Colonic mucosa (tissue), 4 donors: ENCODE measurements around the gene USP47. TPM values are rescaled to one million over a fixed set of nuclear protein-coding genes. Genes with fewer than 3 reads are reported as not detected.

ENCODE experiments used
- DNase-seq: peaks from one replicate; pipeline ENCODE4 v3.0.0-alpha.2; 2020
- H3K27ac ChIP-seq: fragments of 200-600 bp; one replicate; pipeline ENCODE4 v1.8.0; 2021
- H3K27me3 ChIP-seq: fragments of 200-600 bp; one replicate; pipeline ENCODE4 v1.8.0; 2021
- H3K36me3 ChIP-seq: fragments of 200-600 bp; one replicate; pipeline ENCODE4 v1.8.0; 2021
- H3K4me1 ChIP-seq: fragments of 200-600 bp; one replicate; pipeline ENCODE4 v1.8.0; 2021; ENCODE audit warnings: mild to moderate bottlenecking
- H3K4me3 ChIP-seq: fragments of 200-600 bp; one replicate; pipeline ENCODE4 v1.8.0; 2021
- H3K9ac ChIP-seq, 2 donors: one replicate each; pipeline ENCODE4 v1.7.0; 2013; ENCODE audit warnings: control low read depth in 2 of 2, low read depth in 2 of 2, low read length in 2 of 2
- H3K9me3 ChIP-seq: fragments of 200-600 bp; one replicate; pipeline ENCODE4 v1.8.0; 2021
- CTCF ChIP-seq: fragments of 200-600 bp; IDR thresholded peaks from one replicate; pipeline ENCODE4 v1.8.0; 2022; ENCODE audit warnings: antibody characterized with exemption, mild to moderate bottlenecking
- intact Hi-C: fragments of 100-400 bp; cut with DNase I; formaldehyde crosslinking; loops from one replicate; pipeline ENCODE4 v1.14.1; 2022
- total RNA-seq, 2 donors: library from RNA; stranded (reverse); fragmentation: NEBNext Ultra II Directional in 1 of 2; extraction: Animal tissue kit (Norgen Biotek cat#: 25700) in 1 of 2; gene quantifications; one replicate each; pipeline ENCODE4 v1.2.1, GENCODE V29; 2021
- donor health status: healthy.
- donor health status: DM: no; HTN: no; CAD: no.
- donor health status: DM: no; HTN: no; CAD: no.

Gene USP47
- total RNA-seq, 2 donors from 2014 or later = 31.3 to 40.3 TPM

GRCh38 chr11:11997049-11997322, 155.2 kb downstream of the USP47 start:
- H3K27ac ChIP-seq = no peak overlapping the region
- no peaks in the 10 kb centered on the region for H3K36me3 ChIP-seq
- intact Hi-C loops = no loop called here
- no peaks in the 10 kb centered on the region for H3K4me1 ChIP-seq
- no peak for DNase-seq
- TF ChIP-seq CTCF = no peak
- H3K9ac ChIP-seq = no peak overlapping the region
- H3K9me3 ChIP-seq = no peaks in the 10 kb centered on the region
- no peak overlapping the region for H3K4me3 ChIP-seq
- H3K27me3 ChIP-seq = no peaks in the 10 kb centered on the region

- TF ChIP-seq CTCF = no peak
- Histone ChIP-seq H3K4me1 (no peaks in the 10 kb centered on the region), H3K9me3 (no peaks in the 10 kb centered on the region), H3K4me3 (no peak overlapping the region), H3K27ac (no peak overlapping the region), H3K9ac (no peak overlapping the region), H3K27me3 (no peaks in the 10 kb centered on the region), H3K36me3 (no peaks in the 10 kb centered on the region)
- DNase-seq = no peak
- intact Hi-C loops = no loop called here
Observed at GRCh38 chr11:11998091-11998781, 156.5 kb downstream of the USP47 start.

GRCh38 chr11:12001186-12001585, 159.4 kb downstream of the USP47 start:
- Histone ChIP-seq H3K36me3 (no peaks in the 10 kb centered on the region), H3K27me3 (no peaks in the 10 kb centered on the region), H3K4me3 (no peak overlapping the region), H3K9ac (no peak overlapping the region), H3K27ac (no peak overlapping the region), H3K9me3 (no peaks in the 10 kb centered on the region), H3K4me1 (no peaks in the 10 kb centered on the region)
- no peak for TF ChIP-seq CTCF
- no peak for DNase-seq
- intact Hi-C loops = no loop called here

- Histone ChIP-seq H3K4me1 (no peaks in the 10 kb centered on the region), H3K27me3 (peaks cover 15% of the 10 kb centered on the region), H3K36me3 (no peaks in the 10 kb centered on the region), H3K9me3 (no peaks in the 10 kb centered on the region), H3K4me3 (no peak overlapping the region), H3K27ac (no peak overlapping the region), H3K9ac (no peak overlapping the region)
- no peak for TF ChIP-seq CTCF
- DNase-seq = no peak
- intact Hi-C loops = no loop called here
Observed at GRCh38 chr11:12003336-12003735, 161.6 kb downstream of the USP47 start.

DNA sequence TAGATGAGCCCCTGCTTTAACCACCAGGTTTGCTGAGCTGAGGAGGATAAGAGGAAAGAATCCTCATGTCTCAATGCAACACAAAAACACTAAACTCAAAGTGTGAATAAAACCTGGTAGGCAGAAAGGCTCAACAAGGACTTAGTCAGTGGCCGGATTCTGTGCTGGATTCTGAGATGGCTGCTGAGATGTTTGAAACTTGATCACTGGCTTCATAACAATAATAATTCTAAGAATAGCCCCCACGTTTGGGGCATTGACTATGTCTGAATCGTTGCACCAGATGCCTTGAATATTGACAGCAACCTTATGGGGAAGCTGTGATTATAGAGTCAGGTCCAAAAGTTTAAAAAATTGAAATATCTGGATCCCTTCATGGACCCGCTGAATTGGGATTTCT, 162.0 kb downstream of the USP47 start:
- Histone ChIP-seq H3K4me1 (no peaks in the 10 kb centered on the region), H3K9ac (no peak overlapping the region), H3K9me3 (no peaks in the 10 kb centered on the region), H3K27me3 (peaks cover 19% of the 10 kb centered on the region), H3K4me3 (no peak overlapping the region), H3K36me3 (no peaks in the 10 kb centered on the region), H3K27ac (no peak overlapping the region)
- no peak for TF ChIP-seq CTCF
- DNase-seq = no peak
- intact Hi-C loops = no loop called here

- intact Hi-C loops = no loop called here
- no peak for DNase-seq
- H3K27me3 ChIP-seq = peaks cover 29% of the 10 kb centered on the region
- H3K36me3 ChIP-seq = no peaks in the 10 kb centered on the region
- no peak for TF ChIP-seq CTCF
- H3K9me3 ChIP-seq = no peaks in the 10 kb centered on the region
- no peak overlapping the region for H3K27ac ChIP-seq
- H3K9ac ChIP-seq = no peak overlapping the region
- H3K4me1 ChIP-seq = no peaks in the 10 kb centered on the region
- H3K4me3 ChIP-seq = no peak overlapping the region
Observed at GRCh38 chr11:12005061-12005460, 163.3 kb downstream of the USP47 start.
